ENCODE measurements around the gene GGTLC2. TPM values are rescaled to one million over a fixed set of nuclear protein-coding genes. Genes with fewer than 3 reads are reported as not detected.

GGTLC2 gene
- total RNA-seq, 2 donors from 2014 or later = not detected

- no peak overlapping the region for H3K4me3 ChIP-seq
- H3K27ac ChIP-seq = no peak overlapping the region
- intact Hi-C loops (cut with DNase I) = no loop called here
- TF ChIP-seq, protein P1, sequence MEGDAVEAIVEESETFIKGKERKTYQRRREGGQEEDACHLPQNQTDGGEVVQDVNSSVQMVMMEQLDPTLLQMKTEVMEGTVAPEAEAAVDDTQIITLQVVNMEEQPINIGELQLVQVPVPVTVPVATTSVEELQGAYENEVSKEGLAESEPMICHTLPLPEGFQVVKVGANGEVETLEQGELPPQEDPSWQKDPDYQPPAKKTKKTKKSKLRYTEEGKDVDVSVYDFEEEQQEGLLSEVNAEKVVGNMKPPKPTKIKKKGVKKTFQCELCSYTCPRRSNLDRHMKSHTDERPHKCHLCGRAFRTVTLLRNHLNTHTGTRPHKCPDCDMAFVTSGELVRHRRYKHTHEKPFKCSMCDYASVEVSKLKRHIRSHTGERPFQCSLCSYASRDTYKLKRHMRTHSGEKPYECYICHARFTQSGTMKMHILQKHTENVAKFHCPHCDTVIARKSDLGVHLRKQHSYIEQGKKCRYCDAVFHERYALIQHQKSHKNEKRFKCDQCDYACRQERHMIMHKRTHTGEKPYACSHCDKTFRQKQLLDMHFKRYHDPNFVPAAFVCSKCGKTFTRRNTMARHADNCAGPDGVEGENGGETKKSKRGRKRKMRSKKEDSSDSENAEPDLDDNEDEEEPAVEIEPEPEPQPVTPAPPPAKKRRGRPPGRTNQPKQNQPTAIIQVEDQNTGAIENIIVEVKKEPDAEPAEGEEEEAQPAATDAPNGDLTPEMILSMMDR (IDR thresholded peaks at IDR 0.05) = no peak
- TF ChIP-seq POLR2A (IDR thresholded peaks at IDR 0.05) = no peak
- H3K36me3 ChIP-seq (replicated peaks in 1 of 2; ENCODE audit: insufficient read depth in 1 of 2, low read depth in 2 of 2) = no peaks in the 10 kb centered on the region
- no peak for DNase-seq
- no peaks in the 10 kb centered on the region for H3K4me1 ChIP-seq
- H3K9me3 ChIP-seq = no peaks in the 10 kb centered on the region
- no peaks in the 10 kb centered on the region for H3K27me3 ChIP-seq
- ATAC-seq = no peak
- 48 to 61% methylated on average over 2 to 3 of the region's 3 CpGs for WGBS, 2 donors
Measured at GRCh38 chr22:22673099-22673498, 28.7 kb downstream of the GGTLC2 start.

DNA sequence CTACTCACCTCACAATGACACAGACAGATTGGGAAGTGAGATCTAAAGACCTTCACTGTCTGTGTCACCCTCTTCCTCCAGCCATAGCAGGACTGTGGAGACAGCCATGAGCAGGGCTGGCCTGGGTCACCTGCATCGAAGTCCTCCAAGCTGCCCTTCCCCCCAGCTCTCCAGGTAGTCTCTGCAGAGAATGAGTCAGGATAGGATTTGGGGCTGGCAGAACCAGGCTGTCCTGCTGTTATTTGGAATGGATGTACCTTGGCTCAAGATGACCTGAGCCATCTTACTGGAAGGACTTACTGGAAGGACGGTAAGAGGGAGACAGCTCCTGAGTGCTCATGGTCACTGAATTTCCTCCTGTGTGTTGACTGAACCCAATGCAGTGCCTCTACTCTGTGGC, 29.2 kb downstream of the GGTLC2 start:
- Histone ChIP-seq H3K4me3 (no peak overlapping the region), H3K27ac (no peak overlapping the region), H3K36me3 (replicated peaks in 1 of 2; ENCODE audit: insufficient read depth in 1 of 2, low read depth in 2 of 2) (no peaks in the 10 kb centered on the region), H3K9me3 (no peaks in the 10 kb centered on the region), H3K4me1 (no peaks in the 10 kb centered on the region), H3K27me3 (no peaks in the 10 kb centered on the region)
- 70 to 100% methylated on average over 1 to 2 of the region's 2 CpGs for WGBS, 2 donors
- intact Hi-C loops (cut with DNase I) = no loop called here
- TF ChIP-seq, protein P1 (IDR thresholded peaks at IDR 0.05) = no peak
- no peak for TF ChIP-seq POLR2A (IDR thresholded peaks at IDR 0.05)
- ATAC-seq = no peak
- no peak for DNase-seq

- DNase-seq (no peak), ATAC-seq (no peak)
- WGBS, 2 donors = 81 to 90% methylated on average over 4 of the region's 4 CpGs
Measured at GRCh38 chr22:22674467-22674866, 30.1 kb downstream of the GGTLC2 start.

GRCh38 chr22:22678970-22679369, 34.6 kb downstream of the GGTLC2 start:
- no peaks in the 10 kb centered on the region for H3K27me3 ChIP-seq
- H3K9me3 ChIP-seq = no peaks in the 10 kb centered on the region
- intact Hi-C loops (cut with DNase I) = no loop called here
- no peaks in the 10 kb centered on the region for H3K36me3 ChIP-seq (replicated peaks in 1 of 2; ENCODE audit: insufficient read depth in 1 of 2, low read depth in 2 of 2)
- no peak overlapping the region for H3K4me3 ChIP-seq
- WGBS, 2 donors = 61 to 88% methylated on average over 4 of the region's 4 CpGs
- no peak overlapping the region for H3K27ac ChIP-seq
- TF ChIP-seq, protein P1 (IDR thresholded peaks at IDR 0.05) = no peak
- no peak for TF ChIP-seq POLR2A (IDR thresholded peaks at IDR 0.05)
- ATAC-seq = no peak
- H3K4me1 ChIP-seq = no peaks in the 10 kb centered on the region
- DNase-seq = no peak

More at GRCh38 chr22:22674467-22674866, 30.1 kb downstream of the GGTLC2 start:
- no peak overlapping the region for H3K27ac ChIP-seq
- no peaks in the 10 kb centered on the region for H3K4me1 ChIP-seq
- H3K4me3 ChIP-seq = no peak overlapping the region
- intact Hi-C loops (cut with DNase I) = no loop called here
- no peaks in the 10 kb centered on the region for H3K27me3 ChIP-seq
- TF ChIP-seq, protein P1 (IDR thresholded peaks at IDR 0.05) = no peak
- no peak for TF ChIP-seq POLR2A (IDR thresholded peaks at IDR 0.05)
- H3K36me3 ChIP-seq (replicated peaks in 1 of 2; ENCODE audit: insufficient read depth in 1 of 2, low read depth in 2 of 2) = no peaks in the 10 kb centered on the region
- H3K9me3 ChIP-seq = no peaks in the 10 kb centered on the region

- intact Hi-C loops (cut with DNase I) = no loop called here
- no peaks in the 10 kb centered on the region for H3K36me3 ChIP-seq (replicated peaks in 1 of 2; ENCODE audit: insufficient read depth in 1 of 2, low read depth in 2 of 2)
- WGBS, 2 donors = 83 to 87% methylated on average over 4 of the region's 4 CpGs
Measured at GRCh38 chr22:22680396-22680795, 36.0 kb downstream of the GGTLC2 start.

More at GRCh38 chr22:22680396-22680795, 36.0 kb downstream of the GGTLC2 start:
- TF ChIP-seq, protein P1 (IDR thresholded peaks at IDR 0.05) = no peak
- no peak for TF ChIP-seq POLR2A (IDR thresholded peaks at IDR 0.05)
- no peak overlapping the region for H3K4me3 ChIP-seq
- H3K9me3 ChIP-seq = no peaks in the 10 kb centered on the region
- ATAC-seq (no peak), DNase-seq (no peak)
- no peak overlapping the region for H3K27ac ChIP-seq
- H3K27me3 ChIP-seq = no peaks in the 10 kb centered on the region
- H3K4me1 ChIP-seq = no peaks in the 10 kb centered on the region

Measured in body of pancreas (tissue), 4 donors.